Measurements from ENCODE around the gene TGFBR1. TPM values are rescaled to one million over a fixed set of nuclear protein-coding genes. Genes with fewer than 3 reads are reported as not detected.

TGFBR1 gene
- total RNA-seq, 2 experiments from 2014 or later: 72.5 to 78.0 TPM

- Mint-ChIP-seq H3K27ac (no peak overlapping the region), H3K4me1 (peaks cover 80% of the 10 kb centered on the region), H3K27me3 (no peaks in the 10 kb centered on the region), H3K4me3 (no peak overlapping the region), H3K9me3 (ENCODE audit: low read depth) (no peaks in the 10 kb centered on the region), H3K36me3 (peaks cover 35% of the 10 kb centered on the region)
- DNase-seq (no peak), ATAC-seq (no peak)
- CTCF ChIA-PET: interaction anchor here (1.2 to 1.4 kb wide), 3 partner anchors 10 to 140 kb away, joined by 3 to 4 read pairs (median 3); no protein-coding TSS in a partner anchor
These were observed 11.1 kb downstream of the TGFBR1 start for GRCh38 chr9:99116003-99116411.

- H3K4me3 Mint-ChIP-seq: peak overlapping the region; percentile 67
These were observed 14.0 kb downstream of the TGFBR1 start for GRCh38 chr9:99118782-99119466.

GRCh38 chr9:99119976-99120655, 15.2 kb downstream of the TGFBR1 start:
- ATAC-seq (no peak), DNase-seq (no peak)

More at GRCh38 chr9:99118782-99119466, 14.0 kb downstream of the TGFBR1 start:
- Mint-ChIP-seq H3K4me1 (peaks cover 77% of the 10 kb centered on the region), H3K9me3 (ENCODE audit: low read depth) (no peaks in the 10 kb centered on the region), H3K27ac (peak overlapping the region; percentile 95), H3K27me3 (no peaks in the 10 kb centered on the region), H3K36me3 (peaks cover 53% of the 10 kb centered on the region)
- CTCF ChIA-PET: interaction anchor here (0.9 to 4.7 kb wide), 13 partner anchors 8 to 144 kb away, joined by 3 to 24 read pairs (median 3); partner anchors contain the start of gene TGFBR1
- DNase-seq (peak; percentile 86), ATAC-seq (peak; percentile 99)

GRCh38 chr9:99121604-99122003, 16.7 kb downstream of the TGFBR1 start:
- Mint-ChIP-seq H3K4me3 (no peak overlapping the region), H3K9me3 (ENCODE audit: low read depth) (no peaks in the 10 kb centered on the region), H3K4me1 (peaks cover 75% of the 10 kb centered on the region), H3K27ac (no peak overlapping the region), H3K36me3 (peaks cover 66% of the 10 kb centered on the region), H3K27me3 (no peaks in the 10 kb centered on the region)
- CTCF ChIA-PET: interaction anchor here (1.5 to 4.7 kb wide), 5 partner anchors 14 to 123 kb away, joined by 3 to 24 read pairs (median 9); no protein-coding TSS in a partner anchor
- ATAC-seq: no peak
- no peak for DNase-seq

More at GRCh38 chr9:99119976-99120655, 15.2 kb downstream of the TGFBR1 start:
- Mint-ChIP-seq H3K9me3 (ENCODE audit: low read depth) (no peaks in the 10 kb centered on the region), H3K27me3 (no peaks in the 10 kb centered on the region), H3K4me1 (peaks cover 73% of the 10 kb centered on the region), H3K36me3 (peaks cover 60% of the 10 kb centered on the region), H3K27ac (peak overlapping the region; percentile 95), H3K4me3 (no peak overlapping the region)
- CTCF ChIA-PET: interaction anchor here (1.1 to 4.7 kb wide), 7 partner anchors 15 to 122 kb away, joined by 3 to 24 read pairs (median 4); partner anchors contain the start of gene TGFBR1

- H3K9me3 Mint-ChIP-seq (ENCODE audit: low read depth): no peaks in the 10 kb centered on the region
- H3K27ac Mint-ChIP-seq: no peak overlapping the region
- no peak overlapping the region for H3K4me3 Mint-ChIP-seq
- no peak for DNase-seq
- no peaks in the 10 kb centered on the region for H3K27me3 Mint-ChIP-seq
- ATAC-seq: no peak
- CTCF ChIA-PET: interaction anchor here (1.7 to 2.0 kb wide), 2 partner anchors 9 to 13 kb away, joined by 4 to 7 read pairs; no protein-coding TSS in a partner anchor
- peaks cover 76% of the 10 kb centered on the region for H3K36me3 Mint-ChIP-seq
- peaks cover 79% of the 10 kb centered on the region for H3K4me1 Mint-ChIP-seq
These were observed 19.8 kb downstream of the TGFBR1 start for GRCh38 chr9:99124534-99125255.

DNA sequence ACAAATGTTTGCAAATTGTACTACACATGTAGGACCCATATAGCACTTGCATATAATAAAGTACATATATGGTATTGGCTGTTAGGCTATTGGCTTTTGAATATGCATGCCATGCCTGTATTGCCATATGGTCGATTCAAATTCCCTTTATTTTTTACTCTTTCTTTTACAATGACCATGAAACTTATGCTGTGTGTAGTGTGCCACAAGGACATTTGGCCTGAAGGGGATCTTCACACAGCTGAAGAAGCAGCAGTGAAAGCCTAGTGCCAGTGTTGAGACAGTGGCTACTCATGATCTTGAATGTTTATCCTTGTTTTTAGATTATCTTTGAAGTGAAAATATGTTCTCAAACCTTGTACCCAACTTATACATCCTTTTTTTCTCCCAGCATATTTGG, 20.5 kb downstream of the TGFBR1 start:
- peaks cover 77% of the 10 kb centered on the region for H3K4me1 Mint-ChIP-seq
- H3K9me3 Mint-ChIP-seq (ENCODE audit: low read depth): no peaks in the 10 kb centered on the region
- H3K36me3 Mint-ChIP-seq: peaks cover 78% of the 10 kb centered on the region
- H3K4me3 Mint-ChIP-seq: no peak overlapping the region
- H3K27me3 Mint-ChIP-seq: no peaks in the 10 kb centered on the region
- CTCF ChIA-PET: interaction anchor here (0.7 to 2.1 kb wide), 5 partner anchors 12 to 125 kb away, joined by 3 to 6 read pairs (median 4); no protein-coding TSS in a partner anchor
- H3K27ac Mint-ChIP-seq: no peak overlapping the region
- DNase-seq (no peak), ATAC-seq (no peak)

GRCh38 chr9:99126312-99126711, 21.4 kb downstream of the TGFBR1 start:
- DNase-seq: no peak
- Mint-ChIP-seq H3K4me3 (no peak overlapping the region), H3K4me1 (peaks cover 73% of the 10 kb centered on the region), H3K27ac (no peak overlapping the region), H3K27me3 (no peaks in the 10 kb centered on the region), H3K9me3 (ENCODE audit: low read depth) (no peaks in the 10 kb centered on the region), H3K36me3 (peaks cover 82% of the 10 kb centered on the region)
- CTCF ChIA-PET: interaction anchor here (0.7 to 2.1 kb wide), 5 partner anchors 9 to 126 kb away, joined by 3 to 6 read pairs (median 4); no protein-coding TSS in a partner anchor
- ATAC-seq: no peak

- H3K27ac Mint-ChIP-seq: peak overlapping the region; percentile 45
- no peak for DNase-seq
- no peaks in the 10 kb centered on the region for H3K27me3 Mint-ChIP-seq
- peaks cover 79% of the 10 kb centered on the region for H3K36me3 Mint-ChIP-seq
- CTCF ChIA-PET: interaction anchor here (0.7 to 2.1 kb wide), 6 partner anchors 8 to 127 kb away, joined by 3 to 6 read pairs (median 4); no protein-coding TSS in a partner anchor
- peaks cover 66% of the 10 kb centered on the region for H3K4me1 Mint-ChIP-seq
- peak; percentile 55 for ATAC-seq
- no peak overlapping the region for H3K4me3 Mint-ChIP-seq
- H3K9me3 Mint-ChIP-seq (ENCODE audit: low read depth): no peaks in the 10 kb centered on the region
These were observed 22.6 kb downstream of the TGFBR1 start for GRCh38 chr9:99127356-99128132.

DNA sequence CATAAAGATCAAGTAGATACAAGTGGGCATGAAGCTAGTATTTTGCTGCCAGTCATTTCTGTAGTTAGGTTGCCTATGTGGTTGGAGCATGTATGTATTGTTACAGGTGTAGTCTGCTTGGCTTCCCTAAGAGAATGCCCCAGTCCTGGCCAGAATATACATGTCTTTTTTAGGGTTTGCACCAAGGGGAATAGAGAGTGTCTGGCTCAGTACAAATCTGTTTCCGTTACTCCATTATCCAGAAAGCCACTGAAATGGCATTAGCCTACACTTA, 23.2 kb downstream of the TGFBR1 start:
- no peaks in the 10 kb centered on the region for H3K9me3 Mint-ChIP-seq (ENCODE audit: low read depth)
- no peak overlapping the region for H3K4me3 Mint-ChIP-seq
- ATAC-seq: peak; percentile 68
- H3K4me1 Mint-ChIP-seq: peaks cover 66% of the 10 kb centered on the region
- CTCF ChIA-PET: interaction anchor here (1.9 kb wide), 1 partner anchor 10 kb away, joined by 4 read pairs; no protein-coding TSS in a partner anchor
- H3K27me3 Mint-ChIP-seq: no peaks in the 10 kb centered on the region
- H3K36me3 Mint-ChIP-seq: peaks cover 80% of the 10 kb centered on the region
- H3K27ac Mint-ChIP-seq: peak overlapping the region; percentile 45
- no peak for DNase-seq

- Mint-ChIP-seq H3K27ac (peak overlapping the region; percentile 30), H3K4me1 (peaks cover 67% of the 10 kb centered on the region), H3K9me3 (ENCODE audit: low read depth) (no peaks in the 10 kb centered on the region), H3K36me3 (peaks cover 75% of the 10 kb centered on the region), H3K4me3 (no peak overlapping the region), H3K27me3 (no peaks in the 10 kb centered on the region)
- CTCF ChIA-PET: interaction anchor here (0.9 to 1.9 kb wide), 2 partner anchors 11 to 37 kb away, joined by 3 to 4 read pairs; no protein-coding TSS in a partner anchor
- no peak for ATAC-seq
- DNase-seq: no peak
These were observed 24.2 kb downstream of the TGFBR1 start for GRCh38 chr9:99129091-99129490.

- Mint-ChIP-seq H3K36me3 (peaks cover 73% of the 10 kb centered on the region), H3K9me3 (ENCODE audit: low read depth) (no peaks in the 10 kb centered on the region), H3K4me3 (no peak overlapping the region), H3K4me1 (peaks cover 70% of the 10 kb centered on the region), H3K27me3 (no peaks in the 10 kb centered on the region), H3K27ac (no peak overlapping the region)
- CTCF ChIA-PET: interaction anchor here (0.8 kb wide), 1 partner anchor 12 kb away, joined by 3 read pairs; no protein-coding TSS in a partner anchor
- DNase-seq (no peak), ATAC-seq (no peak)
These were observed 25.2 kb downstream of the TGFBR1 start for GRCh38 chr9:99130069-99130468.

- H3K36me3 Mint-ChIP-seq: peaks cover 63% of the 10 kb centered on the region
- no peaks in the 10 kb centered on the region for H3K9me3 Mint-ChIP-seq (ENCODE audit: low read depth)
- H3K27ac Mint-ChIP-seq: peak overlapping the region; percentile 35
- no peak overlapping the region for H3K4me3 Mint-ChIP-seq
- DNase-seq: no peak
- ATAC-seq: no peak
- CTCF ChIA-PET: interaction anchor here (0.9 to 12.0 kb wide), 5 partner anchors 10 to 158 kb away, joined by 3 to 179 read pairs (median 7); no protein-coding TSS in a partner anchor
- no peaks in the 10 kb centered on the region for H3K27me3 Mint-ChIP-seq
- peaks cover 67% of the 10 kb centered on the region for H3K4me1 Mint-ChIP-seq
These were observed 28.2 kb downstream of the TGFBR1 start for GRCh38 chr9:99133145-99133544.
